ENCODE measurements around the gene PLEKHG4. TPM values are rescaled to one million over a fixed set of nuclear protein-coding genes. Genes with fewer than 3 reads are reported as not detected.

Gene PLEKHG4
- total RNA-seq, 1 donor from 2014 or later, result 15.4 TPM

DNA sequence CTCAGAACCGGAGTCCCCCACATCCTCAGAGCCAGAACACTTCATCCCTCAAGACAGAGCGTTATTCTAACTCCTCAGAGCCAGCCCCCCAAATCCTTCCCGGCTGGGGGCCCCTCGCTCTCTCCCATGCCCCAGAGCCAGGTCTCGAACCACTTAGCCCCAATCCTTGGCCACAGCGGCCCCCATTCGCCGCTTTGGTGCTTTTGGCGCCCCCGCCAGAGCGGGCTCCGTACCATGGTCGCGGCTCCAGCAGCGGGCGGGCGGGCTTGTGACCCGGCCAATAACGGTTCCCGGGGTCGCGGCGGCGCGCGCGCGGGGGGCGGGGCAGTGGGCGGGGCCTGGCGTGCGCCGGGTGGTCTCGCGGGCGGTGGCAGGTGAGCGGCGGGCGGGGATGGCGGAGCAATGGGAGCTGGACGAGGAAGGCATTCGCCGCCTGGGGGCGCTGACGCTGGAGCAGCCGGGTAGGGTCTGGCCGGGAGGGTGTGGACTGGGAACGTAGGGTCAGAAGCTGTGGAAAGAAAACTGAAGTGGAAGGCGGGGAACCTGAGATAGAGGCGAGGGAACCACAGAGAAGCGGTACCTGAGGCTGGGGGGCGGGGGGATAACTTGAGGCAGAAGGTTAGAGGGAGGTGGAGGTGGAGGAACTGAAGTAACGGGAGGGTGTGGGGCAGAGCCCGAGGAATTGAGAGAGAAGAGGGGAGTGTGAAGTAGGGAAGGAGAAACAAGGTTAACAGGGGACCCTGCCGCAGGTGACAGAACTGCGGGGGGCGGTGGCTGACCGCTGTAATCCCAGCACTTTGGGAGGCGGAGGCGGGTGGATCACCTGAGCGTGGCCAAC, 47.4 kb downstream of the PLEKHG4 start, which contains the start of the genes KCTD19 and LRRC36:
Gene KCTD19, minus strand, starts transcription at position 270 of the 838 bp plus-strand sequence. Its CDS starts 34 bp downstream, at position 236.
Gene LRRC36, plus strand, starts transcription at position 344 of the 838 bp plus-strand sequence. Its CDS starts 48 bp downstream, at position 392.
- no peak for DNase-seq (ENCODE audit: extremely low read depth, low read depth, low spot score)

DNA sequence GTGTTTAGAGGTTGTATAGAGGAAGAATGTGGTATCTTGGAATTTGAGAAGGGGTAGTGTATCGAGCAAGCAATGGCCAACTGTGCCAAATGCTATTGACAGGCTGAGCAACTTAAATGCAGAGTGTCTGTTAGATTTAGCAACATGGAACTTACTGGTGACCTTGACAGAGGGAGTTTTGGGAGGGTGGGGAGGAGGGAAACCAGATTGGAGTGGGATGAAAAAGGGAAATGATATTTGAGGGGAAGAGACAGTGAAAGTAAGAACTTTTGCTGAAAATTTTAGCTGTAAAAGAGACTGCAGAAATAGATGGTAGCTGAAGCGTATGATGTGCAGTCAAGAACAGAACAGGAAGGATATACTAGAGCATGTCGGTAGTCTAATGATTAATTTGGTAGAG, 48.4 kb downstream of the PLEKHG4 start:
- DNase-seq (ENCODE audit: extremely low read depth, low read depth, low spot score), result no peak

DNA sequence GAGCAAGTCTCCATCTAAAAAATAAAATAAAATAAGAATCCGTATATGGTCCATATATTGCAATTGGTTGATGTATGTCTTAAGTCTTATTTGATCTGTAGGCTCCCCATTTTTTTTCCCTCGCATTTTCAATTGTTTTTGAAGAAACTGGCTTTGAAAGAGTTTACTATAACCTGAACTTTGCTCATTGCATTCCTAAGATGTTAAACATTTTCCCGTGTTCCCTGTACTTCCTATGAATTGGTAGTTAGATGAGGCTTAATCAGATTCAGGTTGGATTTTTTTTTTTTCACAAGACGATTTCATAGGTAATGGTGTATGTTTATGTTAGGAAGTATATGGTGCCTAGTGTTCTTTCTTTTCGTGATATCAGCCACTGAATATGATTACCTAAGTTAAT, 50.6 kb downstream of the PLEKHG4 start:
- DNase-seq (ENCODE audit: extremely low read depth, low read depth, low spot score), result no peak

DNA sequence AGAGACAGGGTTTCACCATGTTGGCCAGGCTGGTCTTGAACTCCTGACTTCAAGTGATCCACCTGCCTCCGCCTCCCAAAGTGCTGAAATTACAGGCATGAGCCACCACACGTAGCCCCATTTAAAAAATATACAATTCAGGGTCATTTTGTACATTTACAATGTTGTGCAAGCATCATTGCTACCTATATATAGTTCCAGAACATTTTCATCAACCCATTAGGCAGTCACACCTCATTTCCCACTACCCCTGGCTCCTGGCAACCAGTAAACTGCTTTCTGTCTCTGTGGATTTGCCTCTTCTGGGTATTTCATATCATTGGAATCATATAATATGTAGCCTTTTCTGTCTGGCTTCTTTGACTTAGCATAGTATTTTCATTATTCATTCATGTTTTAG, 54.0 kb downstream of the PLEKHG4 start:
- DNase-seq (ENCODE audit: extremely low read depth, low read depth, low spot score), result no peak

DNA sequence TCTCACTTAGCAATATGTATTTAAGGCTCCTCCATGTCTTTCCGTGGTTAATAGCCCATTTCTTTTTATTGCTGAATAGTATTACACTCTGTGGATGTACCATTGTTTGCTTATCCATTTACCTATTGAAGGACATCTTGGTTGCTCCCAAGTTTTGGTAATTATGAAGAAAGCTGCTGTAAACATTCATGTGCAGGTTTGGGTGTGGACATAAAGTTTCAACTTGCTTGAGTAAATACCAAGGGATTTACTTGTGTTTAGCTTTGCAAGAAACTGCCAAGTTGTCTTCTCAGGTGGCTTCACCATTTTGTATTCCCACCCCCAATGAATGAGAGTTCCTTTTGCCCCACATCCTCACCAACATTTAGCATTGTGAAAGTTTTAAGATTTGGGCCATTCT, 56.8 kb downstream of the PLEKHG4 start:
- no peak for DNase-seq (ENCODE audit: extremely low read depth, low read depth, low spot score)

DNA sequence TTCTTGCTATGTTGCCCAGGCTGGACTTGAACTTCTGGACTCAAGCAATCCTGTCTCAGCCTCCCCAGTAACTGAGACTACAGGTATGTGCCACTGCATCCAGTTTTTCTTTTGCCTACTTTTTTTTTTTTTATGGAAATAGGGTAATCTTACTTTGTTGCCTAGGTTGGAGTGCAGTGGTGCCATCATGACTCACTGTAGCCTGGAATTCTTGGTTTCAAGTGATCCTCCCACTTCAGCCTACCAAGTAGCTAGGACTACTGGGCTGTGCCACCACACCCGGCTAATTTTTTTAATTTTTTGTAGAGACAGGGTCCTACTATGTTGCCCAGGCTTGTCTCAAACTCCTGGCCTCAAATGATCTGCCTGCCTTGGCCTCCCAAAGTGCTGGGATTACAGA, 57.3 kb downstream of the PLEKHG4 start:
- no peak for DNase-seq (ENCODE audit: extremely low read depth, low read depth, low spot score)

Other genes with a start within 250 kb of the PLEKHG4 start
- 18.3 and 23.6 TPM in 2 replicates for gene PHAF1, start 169.6 kb upstream of the PLEKHG4 start, total RNA-seq
- 0.73 and 5.3 TPM in 2 replicates for gene B3GNT9, start 128.5 kb upstream of the PLEKHG4 start, total RNA-seq
- 25.4 and 27.8 TPM in 2 replicates for gene TRADD, start 119.6 kb upstream of the PLEKHG4 start, total RNA-seq
- 11.3 and 16.6 TPM in 2 replicates for gene FBXL8, start 119.6 kb upstream of the PLEKHG4 start, total RNA-seq
- 2.9 and 4.8 TPM in 2 replicates for gene HSF4, start 114.8 kb upstream of the PLEKHG4 start, total RNA-seq
- 8.4 and 15.3 TPM in 2 replicates for gene NOL3, start 109.0 kb upstream of the PLEKHG4 start, total RNA-seq
- gene MATCAP1, start 95.6 kb upstream of the PLEKHG4 start, total RNA-seq, result 20.1 and 25.3 TPM in 2 replicates
- 12.0 and 27.4 TPM in 2 replicates for gene EXOC3L1, start 89.4 kb upstream of the PLEKHG4 start, total RNA-seq
- 78.3 and 122 TPM in 2 replicates for gene E2F4, start 87.4 kb upstream of the PLEKHG4 start, total RNA-seq
- 0.53 and 2.0 TPM in 2 replicates for gene ELMO3, start 80.4 kb upstream of the PLEKHG4 start, total RNA-seq
- gene TMEM208, start 52.4 kb upstream of the PLEKHG4 start, total RNA-seq, result 29.0 and 36.8 TPM in 2 replicates
- gene FHOD1, start 32.1 kb upstream of the PLEKHG4 start, total RNA-seq, result 47.3 and 47.5 TPM in 2 replicates
- gene SLC9A5, start 30.6 kb upstream of the PLEKHG4 start, total RNA-seq, result 0.82 and 2.3 TPM in 2 replicates
- gene KCTD19, start 47.2 kb downstream of the PLEKHG4 start, total RNA-seq, result 0.23 TPM in 1 of 2 replicates, not detected in the other
- 1.2 and 1.4 TPM in 2 replicates for gene LRRC36, start 47.3 kb downstream of the PLEKHG4 start, total RNA-seq
- gene TPPP3, start 114.0 kb downstream of the PLEKHG4 start, total RNA-seq, result 3.2 TPM in 1 of 2 replicates, not detected in the other
- gene ZDHHC1, start 136.9 kb downstream of the PLEKHG4 start, total RNA-seq, result 18.3 and 23.7 TPM in 2 replicates
- not detected in 2 replicates for gene HSD11B2, start 151.6 kb downstream of the PLEKHG4 start, total RNA-seq
- 158 and 218 TPM in 2 replicates for gene ATP6V0D1, start 201.6 kb downstream of the PLEKHG4 start, total RNA-seq
- not detected in 2 replicates for gene AGRP, start 204.0 kb downstream of the PLEKHG4 start, total RNA-seq
- gene RIPOR1, start 249.3 kb downstream of the PLEKHG4 start, total RNA-seq, result 132 and 181 TPM in 2 replicates